NCI-H128 (cell line): Measurements from ENCODE around the gene FAS.

Experiments
- DNase-seq: peaks from one replicate; lab custom pipeline; 2025; ENCODE audit not compliant: unreplicated experiment; lab: John Stamatoyannopoulos, UW

The FAS gene

GRCh38 chr10:88990384-88991160 lies at the start of gene FAS:
TSS of gene FAS (plus strand) at chr10:88990798. CDS start at chr10:88990877, 79 bp downstream.
- DNase-seq = no peak

GRCh38 chr10:88941026-88941425 lies 49.6 kb upstream of the FAS start:
- no peak for DNase-seq

DNA sequence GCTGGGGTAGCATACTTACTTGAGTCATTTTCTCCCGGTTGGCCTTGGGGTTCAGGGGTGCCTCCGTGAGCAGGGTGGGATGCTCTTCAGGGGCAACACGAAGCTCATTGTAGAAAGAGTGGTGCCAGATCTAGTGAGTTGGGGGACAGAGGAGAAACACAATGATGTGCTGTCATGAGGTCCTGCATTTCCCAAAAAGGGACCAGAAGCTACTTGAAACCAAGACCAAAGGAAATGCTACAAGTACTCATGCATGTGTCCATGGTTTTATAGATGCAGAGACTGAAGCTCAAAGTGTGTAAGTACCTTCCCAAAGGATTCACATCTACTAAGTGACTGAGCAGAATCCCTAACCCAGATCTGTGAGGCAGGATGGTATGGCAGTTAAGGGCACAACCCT lies 46.8 kb upstream of the FAS start:
- no peak for DNase-seq

DNA sequence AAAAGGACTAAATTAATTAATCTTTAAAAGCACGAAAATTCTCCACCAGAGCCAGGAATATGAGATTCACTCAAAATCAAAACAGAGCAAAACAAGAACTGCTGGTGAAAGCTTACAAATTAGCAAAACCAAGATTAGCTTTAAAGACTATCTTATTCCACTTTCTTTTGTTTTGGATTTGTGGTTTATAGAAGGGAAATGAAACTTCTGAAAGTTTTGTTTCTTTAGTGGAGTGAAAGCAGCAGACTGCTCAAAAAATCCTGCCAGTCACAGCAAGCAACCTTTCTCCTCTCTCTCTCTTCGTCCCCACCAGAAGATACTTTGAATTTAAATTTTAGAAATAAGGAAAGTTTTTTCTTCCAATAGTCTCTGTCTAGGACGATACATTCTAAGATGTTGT lies 45.8 kb upstream of the FAS start:
- DNase-seq = no peak

GRCh38 chr10:88946200-88946599 lies 44.4 kb upstream of the FAS start:
- DNase-seq = no peak

DNA sequence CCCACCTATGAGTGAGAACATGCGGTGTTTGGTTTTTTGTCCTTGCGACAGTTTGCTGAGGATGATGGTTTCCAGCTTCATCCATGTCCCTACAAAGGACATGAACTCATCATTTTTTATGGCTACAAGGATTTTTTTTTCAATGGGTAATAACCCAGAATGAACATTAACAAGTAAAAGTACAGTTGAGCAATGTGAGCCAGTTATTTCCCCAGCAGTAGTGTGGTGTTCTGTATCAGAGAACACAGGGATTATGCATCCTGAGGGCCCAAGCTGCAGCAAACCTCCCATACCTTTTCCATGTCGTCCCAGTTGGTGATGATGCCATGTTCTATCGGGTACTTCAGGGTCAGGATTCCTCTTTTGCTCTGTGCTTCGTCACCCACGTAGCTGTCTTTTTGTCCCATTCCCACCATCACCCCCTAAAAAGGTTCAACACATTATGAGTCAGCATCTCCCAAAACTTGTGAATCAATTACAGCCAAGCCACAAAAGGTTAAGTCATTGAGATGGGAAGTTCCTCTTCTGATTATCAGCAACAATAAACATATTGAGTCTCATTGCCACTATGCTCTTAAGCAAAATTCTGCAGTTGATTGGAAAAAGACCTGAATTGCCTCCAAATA lies 43.5 kb upstream of the FAS start:
- DNase-seq = no peak

- DNase-seq = no peak
Observed at GRCh38 chr10:88949051-88949450, 41.5 kb upstream of the FAS start.

DNA sequence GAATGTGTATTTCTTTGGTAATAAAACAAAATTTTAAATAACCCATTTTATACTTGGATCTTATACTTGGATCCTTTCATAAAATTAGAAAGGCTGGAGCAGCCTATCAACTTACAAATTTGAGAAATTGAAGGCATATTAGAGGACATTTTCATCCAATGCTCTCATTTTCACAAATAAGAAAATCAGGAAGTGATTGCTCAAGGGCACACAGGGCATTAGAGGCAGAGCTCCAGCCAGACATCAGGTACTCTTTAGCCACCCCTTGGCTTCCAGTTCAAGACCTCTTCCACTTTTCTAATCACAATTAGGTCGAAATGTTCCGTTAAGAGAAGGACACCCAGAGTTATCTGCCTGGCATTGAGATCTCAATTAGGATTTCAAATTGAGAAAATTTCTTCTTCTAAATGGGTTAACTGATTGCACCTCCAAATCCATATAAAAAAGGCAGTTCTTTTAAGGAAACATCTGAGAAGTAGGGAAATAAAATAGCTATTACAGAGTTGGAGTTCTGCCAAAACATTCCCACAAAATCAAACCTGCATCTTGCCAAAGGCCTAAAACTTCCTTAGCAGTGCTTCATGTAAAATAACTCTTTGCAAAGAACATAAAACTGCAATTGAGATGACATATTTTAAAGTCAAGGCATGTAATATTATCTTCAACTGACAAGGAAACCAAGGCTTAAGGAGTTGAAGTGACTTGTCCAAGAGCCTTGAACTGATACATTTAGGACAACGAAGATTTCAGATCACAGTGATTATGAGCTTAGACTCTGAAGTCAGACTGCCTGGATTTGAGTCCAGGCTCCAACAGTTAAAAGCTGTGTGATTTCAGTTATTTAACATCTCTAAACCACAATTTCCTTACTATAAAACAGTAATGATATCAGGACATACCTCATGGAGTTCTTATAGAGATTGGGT lies 40.4 kb upstream of the FAS start:
- no peak for DNase-seq

GRCh38 chr10:88952647-88953111 lies 37.9 kb upstream of the FAS start, which contains the start of gene ACTA2:
TSS of gene ACTA2 (minus strand) at chr10:88952773. CDS start at chr10:88948930, 3,843 bp downstream.
- DNase-seq = no peak

GRCh38 chr10:88953662-88954061 lies 36.9 kb upstream of the FAS start:
- DNase-seq = no peak

- no peak for DNase-seq
Observed at GRCh38 chr10:88954458-88955083, 36.0 kb upstream of the FAS start.

DNA sequence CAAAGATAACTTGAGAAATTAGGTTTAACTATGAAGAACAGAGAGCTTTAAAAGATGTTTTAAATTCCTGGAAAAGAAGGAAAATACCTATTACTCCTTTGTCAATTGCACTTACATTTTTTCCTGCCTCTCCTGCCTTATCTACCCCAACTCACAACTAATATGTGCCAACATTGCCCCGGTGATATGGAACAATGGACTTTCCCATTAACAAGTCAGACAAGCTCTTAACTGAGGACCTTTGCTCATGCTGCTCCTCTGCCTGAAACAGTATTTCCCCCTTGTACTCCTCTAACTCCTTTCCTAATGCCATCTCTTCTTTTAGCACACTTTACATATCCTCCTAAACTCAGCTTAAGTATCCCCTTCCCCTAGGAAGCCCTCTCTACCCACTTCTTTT lies 33.2 kb upstream of the FAS start:
- no peak for DNase-seq

- DNase-seq = no peak
Observed at GRCh38 chr10:88958721-88959120, 31.9 kb upstream of the FAS start.

DNA sequence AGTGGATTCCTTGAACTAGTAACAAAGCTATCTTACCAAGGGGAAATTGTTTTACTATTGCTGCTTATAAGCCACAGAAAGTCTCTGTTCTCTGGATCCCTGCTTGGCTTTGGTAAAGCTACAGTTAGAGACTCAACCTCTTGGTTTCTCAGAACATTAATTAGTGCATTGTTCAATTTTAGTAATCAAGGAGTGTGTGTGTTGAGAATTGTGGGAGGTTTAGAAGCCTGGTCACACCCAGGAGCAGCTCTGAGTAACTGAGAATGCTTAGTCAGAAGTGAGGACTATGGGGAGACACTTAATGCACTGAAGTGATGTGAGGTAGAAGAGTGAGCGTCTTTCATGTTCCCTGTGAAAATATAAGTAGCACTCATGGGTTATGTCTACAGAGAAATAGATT lies 29.8 kb upstream of the FAS start:
- no peak for DNase-seq

DNA sequence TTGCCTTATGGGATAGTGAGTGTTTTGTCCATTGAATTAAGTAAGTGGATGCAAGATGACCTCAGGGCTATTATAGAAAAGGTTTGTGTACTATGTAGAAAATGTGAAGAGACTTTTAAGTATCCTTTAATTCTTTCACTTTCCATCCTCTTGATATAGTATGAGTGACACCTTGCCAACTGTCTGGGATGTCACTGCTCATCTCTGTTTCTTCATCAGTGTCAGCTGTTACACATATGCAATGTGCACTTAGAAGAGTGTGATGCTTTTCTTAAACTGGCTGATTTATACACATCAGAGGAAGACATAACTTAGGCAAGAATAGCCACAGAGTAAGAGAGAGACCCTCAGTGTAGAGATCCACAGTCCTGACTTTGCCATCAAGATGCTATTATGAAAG lies 29.3 kb upstream of the FAS start:
- no peak for DNase-seq

GRCh38 chr10:88962336-88962735 lies 28.3 kb upstream of the FAS start:
- no peak for DNase-seq

DNA sequence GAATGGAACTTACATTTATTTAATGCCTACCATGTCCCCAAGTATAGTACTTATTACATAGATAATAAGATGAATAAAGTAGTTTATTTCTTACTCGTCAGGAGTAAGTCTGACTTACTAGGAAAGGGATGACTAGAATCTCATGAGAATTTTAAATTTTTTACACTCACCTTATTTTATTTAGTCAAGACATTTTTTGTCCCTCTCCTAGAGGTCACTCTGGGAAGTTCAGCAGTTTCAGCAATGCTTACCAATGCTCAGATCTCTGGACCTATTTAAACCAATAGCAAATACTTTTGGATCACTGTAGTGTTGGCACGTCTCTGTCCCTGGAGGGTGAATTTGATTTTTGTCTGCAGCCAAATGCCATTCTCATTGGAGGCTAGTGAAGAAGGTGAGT lies 27.3 kb upstream of the FAS start:
- no peak for DNase-seq

- DNase-seq = no peak
Observed at GRCh38 chr10:88964360-88964759, 26.2 kb upstream of the FAS start.

- no peak for DNase-seq
Observed at GRCh38 chr10:88964869-88965415, 25.7 kb upstream of the FAS start.

DNA sequence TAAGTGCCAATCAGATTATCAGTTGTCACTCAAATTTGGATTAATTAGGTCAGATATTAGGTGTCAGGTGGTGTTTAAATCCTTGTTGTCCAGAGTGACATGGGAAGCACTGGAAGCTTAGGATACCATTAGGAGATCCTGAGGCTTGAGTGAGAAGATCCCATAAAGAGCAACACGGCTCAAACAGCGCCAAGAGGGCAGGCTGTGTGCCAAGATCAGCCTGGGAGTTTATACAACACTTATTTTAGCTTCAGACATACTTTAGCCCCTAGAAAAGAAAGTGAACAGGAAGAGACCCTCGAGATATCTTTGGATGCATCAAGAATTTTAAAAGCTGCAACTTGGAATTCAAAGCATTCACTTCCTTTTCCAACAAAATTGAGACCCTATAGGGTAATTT lies 23.8 kb upstream of the FAS start:
- DNase-seq = no peak

GRCh38 chr10:88968391-88968790 lies 22.2 kb upstream of the FAS start:
- DNase-seq = no peak
